Activated gamma-delta T cell (primary cell): Measurements from ENCODE around the gene SMTN.
A peak's percentile ranks its signal among the peaks of the same experiment; 100 is the strongest.
"Not testable (repeated sequence)": the region's sequence is repeated elsewhere in the genome, so short reads cannot be mapped to it uniquely, and the experiment has no call there.

ENCODE experiments used
- DNase-seq: peaks from one replicate; lab custom pipeline; 2025; lab: John Stamatoyannopoulos, UW
- total RNA-seq, 2 donors: gene quantifications; one replicate each; lab custom pipeline; 2026; lab: John Stamatoyannopoulos, UW

Gene SMTN
- 2.9 to 3.1 reads per million in 2 donors for total RNA-seq

- DNase-seq, result peak; percentile 70
Measured at GRCh38 chr22:31080848-31081649, at the start of gene SMTN. TSS of gene SMTN (plus strand) at chr22:31081318. CDS start at chr22:31083259, 1,941 bp downstream.

- DNase-seq, result no peak
Measured at GRCh38 chr22:31036671-31037550, 44.2 kb upstream of the SMTN start.

- no peak for DNase-seq
Measured at GRCh38 chr22:31038686-31039085, 42.4 kb upstream of the SMTN start.

- no peak for DNase-seq
Measured at GRCh38 chr22:31039393-31039792, 41.7 kb upstream of the SMTN start.

GRCh38 chr22:31040542-31041398 lies 40.3 kb upstream of the SMTN start:
- DNase-seq, result no peak

- no peak for DNase-seq
Measured at GRCh38 chr22:31044262-31044861, 36.8 kb upstream of the SMTN start.

- no peak for DNase-seq
Measured at GRCh38 chr22:31045900-31046538, 35.1 kb upstream of the SMTN start.

- no peak for DNase-seq
Measured at GRCh38 chr22:31046539-31047226, 34.4 kb upstream of the SMTN start.

GRCh38 chr22:31048570-31048969 lies 32.5 kb upstream of the SMTN start:
- DNase-seq, result no peak

GRCh38 chr22:31049815-31050420 lies 31.2 kb upstream of the SMTN start:
- DNase-seq, result no peak

GRCh38 chr22:31055117-31055634 lies 25.9 kb upstream of the SMTN start:
- DNase-seq, result no peak

- DNase-seq, result no peak
Measured at GRCh38 chr22:31055635-31056159, 25.4 kb upstream of the SMTN start.

GRCh38 chr22:31056986-31057599 lies 24.0 kb upstream of the SMTN start:
- no peak for DNase-seq

GRCh38 chr22:31059663-31060062 lies 21.5 kb upstream of the SMTN start:
- DNase-seq, result not testable (repeated sequence)

- DNase-seq, result no peak
Measured at GRCh38 chr22:31062566-31063230, 18.4 kb upstream of the SMTN start.

GRCh38 chr22:31064369-31064768 lies 16.7 kb upstream of the SMTN start:
- no peak for DNase-seq

- no peak for DNase-seq
Measured at GRCh38 chr22:31068970-31069369, 12.1 kb upstream of the SMTN start.

GRCh38 chr22:31069691-31070314 lies 11.3 kb upstream of the SMTN start:
- DNase-seq, result not testable (repeated sequence)
